ENCODE measurements around the gene TTC34.
"Not testable (repeated sequence)": the region's sequence is repeated elsewhere in the genome, so short reads cannot be mapped to it uniquely, and the experiment has no call there.

- not testable (repeated sequence) for TF ChIP-seq EZH2phosphoT487 (IDR thresholded peaks at IDR 0.05; ENCODE audit: insufficient read depth, low read depth); EZH2 (IDR thresholded peaks at IDR 0.05; ENCODE audit: insufficient read depth, poor library complexity, severe bottlenecking)
Measured at GRCh38 chr1:2657909-2658308, 143.6 kb downstream of the TTC34 start.

All from GM23248 (cell line).